ENCODE results near the gene MAPKAPK3.

Gene MAPKAPK3

GRCh38 chr3:50608278-50608677 is 8.7 kb upstream of the MAPKAPK3 start:
- Mint-ChIP-seq H3K4me1 (peaks cover 35% of the 10 kb centered on the region), H3K27ac (no peak overlapping the region), H3K27me3 (ENCODE audit: low read depth) (no peaks in the 10 kb centered on the region), H3K9me3 (no peaks in the 10 kb centered on the region), H3K4me3 (no peak overlapping the region), H3K36me3 (ENCODE audit: low read depth) (peaks cover 10% of the 10 kb centered on the region)
- TF ChIP-seq, protein P1, sequence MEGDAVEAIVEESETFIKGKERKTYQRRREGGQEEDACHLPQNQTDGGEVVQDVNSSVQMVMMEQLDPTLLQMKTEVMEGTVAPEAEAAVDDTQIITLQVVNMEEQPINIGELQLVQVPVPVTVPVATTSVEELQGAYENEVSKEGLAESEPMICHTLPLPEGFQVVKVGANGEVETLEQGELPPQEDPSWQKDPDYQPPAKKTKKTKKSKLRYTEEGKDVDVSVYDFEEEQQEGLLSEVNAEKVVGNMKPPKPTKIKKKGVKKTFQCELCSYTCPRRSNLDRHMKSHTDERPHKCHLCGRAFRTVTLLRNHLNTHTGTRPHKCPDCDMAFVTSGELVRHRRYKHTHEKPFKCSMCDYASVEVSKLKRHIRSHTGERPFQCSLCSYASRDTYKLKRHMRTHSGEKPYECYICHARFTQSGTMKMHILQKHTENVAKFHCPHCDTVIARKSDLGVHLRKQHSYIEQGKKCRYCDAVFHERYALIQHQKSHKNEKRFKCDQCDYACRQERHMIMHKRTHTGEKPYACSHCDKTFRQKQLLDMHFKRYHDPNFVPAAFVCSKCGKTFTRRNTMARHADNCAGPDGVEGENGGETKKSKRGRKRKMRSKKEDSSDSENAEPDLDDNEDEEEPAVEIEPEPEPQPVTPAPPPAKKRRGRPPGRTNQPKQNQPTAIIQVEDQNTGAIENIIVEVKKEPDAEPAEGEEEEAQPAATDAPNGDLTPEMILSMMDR (IDR thresholded peaks at IDR 0.05; ENCODE audit: unreplicated experiment in 3 of 3) = no peak

DNA sequence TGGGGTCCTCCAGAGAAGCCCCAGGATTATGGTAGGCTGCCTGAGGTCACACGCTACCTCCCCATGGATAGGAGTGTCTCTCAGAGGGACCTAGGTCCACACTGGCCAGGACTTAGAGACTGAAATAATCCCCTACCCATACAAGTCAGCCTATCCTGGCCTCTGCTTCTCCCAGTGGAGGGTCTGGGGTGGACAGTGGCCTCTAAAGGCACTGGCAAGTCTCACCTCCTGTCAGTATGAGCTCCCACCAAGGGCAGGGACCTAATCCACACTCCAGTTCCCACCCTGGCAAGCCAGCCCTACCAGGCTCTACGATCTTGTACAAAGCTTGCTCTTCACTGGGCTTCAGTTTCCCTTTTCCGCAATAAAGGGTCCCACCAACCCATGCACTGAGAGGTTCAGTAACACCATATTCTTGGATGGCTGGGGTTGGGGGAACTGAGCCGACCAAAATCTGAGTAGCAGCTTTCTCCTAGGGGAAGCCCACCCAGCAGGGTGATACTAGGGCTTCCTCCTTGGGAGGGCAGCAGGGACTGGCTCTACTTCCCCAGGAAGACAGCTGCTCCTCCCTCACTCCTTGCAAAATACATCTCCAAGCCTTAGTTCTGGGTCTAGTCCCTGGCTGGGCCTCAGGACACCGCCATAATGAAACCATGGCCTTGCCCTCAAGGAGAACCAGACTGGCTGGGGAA is 7.7 kb upstream of the MAPKAPK3 start:
- peaks cover 43% of the 10 kb centered on the region for H3K4me1 Mint-ChIP-seq
- H3K9me3 Mint-ChIP-seq = no peaks in the 10 kb centered on the region
- peak overlapping the region; percentile 73 to 95 (median 89) for H3K4me3 Mint-ChIP-seq
- no peaks in the 10 kb centered on the region for H3K27me3 Mint-ChIP-seq (ENCODE audit: low read depth)
- peak overlapping the region in 1 of 3 experiments; percentile 22 for H3K27ac Mint-ChIP-seq
- TF ChIP-seq, protein P1 (IDR thresholded peaks at IDR 0.05; ENCODE audit: unreplicated experiment in 3 of 3) = no peak
- peaks cover 10% of the 10 kb centered on the region for H3K36me3 Mint-ChIP-seq (ENCODE audit: low read depth)

DNA sequence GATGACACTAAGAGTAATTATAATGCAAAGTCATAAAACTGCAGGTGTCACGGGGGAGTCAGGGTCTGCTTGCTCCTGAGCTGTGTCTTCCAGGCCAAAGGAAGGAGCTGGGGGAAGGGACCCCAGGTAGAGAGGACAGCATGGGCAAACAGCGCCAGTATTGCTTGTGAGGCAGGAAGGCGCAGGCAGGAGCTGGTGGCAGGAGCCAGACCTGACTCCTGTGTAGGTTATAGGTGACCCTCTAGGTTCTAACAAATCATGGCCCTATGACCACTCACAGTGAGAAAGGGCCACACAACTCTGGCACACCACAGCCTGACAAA is 7.2 kb upstream of the MAPKAPK3 start:
- Mint-ChIP-seq H3K36me3 (ENCODE audit: low read depth) (peaks cover 10% of the 10 kb centered on the region), H3K27me3 (ENCODE audit: low read depth) (no peaks in the 10 kb centered on the region), H3K27ac (peak overlapping the region in 1 of 3 experiments; percentile 22), H3K4me3 (peak overlapping the region; percentile 89 to 95 (median 90)), H3K9me3 (no peaks in the 10 kb centered on the region), H3K4me1 (peaks cover 44% of the 10 kb centered on the region)
- TF ChIP-seq, protein P1 (IDR thresholded peaks at IDR 0.05; ENCODE audit: unreplicated experiment in 3 of 3) = no peak

GRCh38 chr3:50610181-50610971 is 6.6 kb upstream of the MAPKAPK3 start:
- TF ChIP-seq, protein P1 (IDR thresholded peaks at IDR 0.05; ENCODE audit: unreplicated experiment in 3 of 3) = no peak
- H3K4me3 Mint-ChIP-seq = peak overlapping the region; percentile 89 to 95 (median 90)
- H3K27ac Mint-ChIP-seq = peak overlapping the region; percentile 89 to 99 (median 92)

DNA sequence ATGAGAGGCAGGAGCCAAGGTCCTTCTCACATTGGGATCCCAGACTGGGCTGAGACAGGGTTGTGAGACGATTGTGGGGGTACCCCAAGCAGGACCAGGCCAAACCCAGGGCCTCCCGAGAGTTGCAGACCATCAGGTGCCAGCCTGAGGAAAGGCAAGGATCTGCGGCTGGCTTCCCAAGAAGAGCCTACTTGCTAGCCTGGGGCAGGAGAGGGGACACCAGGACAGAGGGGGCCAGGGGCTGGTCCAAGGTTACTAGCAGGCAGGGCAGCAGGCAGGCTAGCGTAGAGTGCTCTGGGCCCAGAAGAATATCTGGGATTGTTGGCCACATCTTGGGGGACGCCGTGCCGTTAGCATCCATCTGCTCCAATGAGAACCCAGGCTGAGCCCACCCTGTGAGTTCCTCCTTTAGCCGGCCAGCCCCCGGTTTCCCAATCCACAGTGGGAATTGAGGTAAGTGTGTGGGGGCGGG is 5.9 kb upstream of the MAPKAPK3 start:
- peak overlapping the region; percentile 89 to 95 (median 90) for H3K4me3 Mint-ChIP-seq
- H3K4me1 Mint-ChIP-seq = peaks cover 39% of the 10 kb centered on the region
- TF ChIP-seq, protein P1 (IDR thresholded peaks at IDR 0.05; ENCODE audit: unreplicated experiment in 3 of 3) = no peak
- no peaks in the 10 kb centered on the region for H3K27me3 Mint-ChIP-seq (ENCODE audit: low read depth)
- H3K36me3 Mint-ChIP-seq (ENCODE audit: low read depth) = peaks cover 2% of the 10 kb centered on the region
- H3K27ac Mint-ChIP-seq = peak overlapping the region; percentile 89 to 99 (median 92)
- H3K9me3 Mint-ChIP-seq = no peaks in the 10 kb centered on the region

More at GRCh38 chr3:50610181-50610971, 6.6 kb upstream of the MAPKAPK3 start:
- peaks cover 9% of the 10 kb centered on the region for H3K36me3 Mint-ChIP-seq (ENCODE audit: low read depth)
- no peaks in the 10 kb centered on the region for H3K27me3 Mint-ChIP-seq (ENCODE audit: low read depth)
- no peaks in the 10 kb centered on the region for H3K9me3 Mint-ChIP-seq
- peaks cover 42% of the 10 kb centered on the region for H3K4me1 Mint-ChIP-seq
